H1 (cell line): ENCODE data around the gene LRRC49. TPM values are rescaled to one million over a fixed set of nuclear protein-coding genes. Genes with fewer than 3 reads are reported as not detected.

Source experiments
- E2F6 ChIP-seq: IDR thresholded peaks from 2 replicates; pipeline ENCODE4 v1.6.1; 2012; ENCODE audit warnings: inconsistent platforms
- polyA plus RNA-seq, 7 experiments: library from polyadenylated mRNA; depleted of rRNA in 3 of 7; stranded (reverse) in 5 of 7; unstranded in 2 of 7; fragments of >200 nt in 5 of 7; fragments of 200-250 nt in 2 of 7; gene quantifications; 1 replicate in 5 of 7; 2 replicates in 1 of 7; 4 replicates in 1 of 7; pipeline versions ENCODE4 v1.2.1 to v1.2.3, GENCODE V29; 2011 to 2013; ENCODE audit warnings: missing spikeins in 2 of 7, mixed read lengths in 2 of 7
- total RNA-seq: library from RNA; stranded (reverse); fragmentation: NEBNext Ultra II Directional; extraction: Animal tissue kit (Norgen Biotek cat#: 25700); gene quantifications from 2 replicates; pipeline ENCODE4 v1.2.1, GENCODE V29; 2021

The LRRC49 gene
- total and polyA plus RNA-seq, 2 of the 8 experiments (the other 6 are each of a cell fraction or from before 2014, with no cell fraction given) = 5.0 to 10.4 TPM

- no peak for TF ChIP-seq E2F6
Observed at GRCh38 chr15:70851889-70852288, 40.7 kb upstream of the LRRC49 start (continued).
